ENCODE measurements around the gene ALPL. TPM values are rescaled to one million over a fixed set of nuclear protein-coding genes. Genes with fewer than 3 reads are reported as not detected.

ALPL gene
- polyA plus RNA-seq, 6 donors from 2014 or later, result 0.53 to 1.8 (median 0.66) TPM; not detected in 2

- Mint-ChIP-seq H3K9me3 (no peaks in the 10 kb centered on the region), H3K27ac (peak overlapping the region in 5 of 6 donors; percentile 3 to 89 (median 58)), H3K4me3 (peak overlapping the region in 7 of 8 donors; percentile 24 to 88 (median 61)), H3K27me3 (peaks cover 0 to 5% (median 0%) of the 10 kb centered on the region in 3 donors), H3K4me1 (peaks cover 24 to 65% (median 43%) of the 10 kb centered on the region in 3 donors), H3K36me3 (no peaks in the 10 kb centered on the region)
- ATAC-seq (ENCODE audit: low read depth in 2 of 2) (peak; percentile 51 to 66), DNase-seq (peak; percentile 39)
These were observed 15.6 kb downstream of the ALPL start for GRCh38 chr1:21524686-21525339.

- Mint-ChIP-seq H3K27ac (peak overlapping the region in 4 of 6 donors; percentile 1 to 84 (median 64)), H3K4me3 (peak overlapping the region in 7 of 8 donors; percentile 22 to 82 (median 44))
These were observed 16.1 kb downstream of the ALPL start for GRCh38 chr1:21525340-21525717.

GRCh38 chr1:21526441-21526840 is 17.2 kb downstream of the ALPL start:
- no peak for ATAC-seq (ENCODE audit: low read depth in 2 of 2)
- Mint-ChIP-seq H3K36me3 (no peaks in the 10 kb centered on the region), H3K9me3 (no peaks in the 10 kb centered on the region), H3K4me1 (peaks cover 21 to 50% (median 37%) of the 10 kb centered on the region in 3 donors), H3K4me3 (no peak overlapping the region), H3K27me3 (peaks cover 8 to 17% (median 13%) of the 10 kb centered on the region in 3 donors), H3K27ac (no peak overlapping the region)
- no peak for DNase-seq

More at GRCh38 chr1:21525340-21525717, 16.1 kb downstream of the ALPL start:
- Mint-ChIP-seq H3K4me1 (peaks cover 24 to 60% (median 43%) of the 10 kb centered on the region in 3 donors), H3K9me3 (no peaks in the 10 kb centered on the region), H3K36me3 (no peaks in the 10 kb centered on the region), H3K27me3 (peaks cover 3 to 10% (median 5%) of the 10 kb centered on the region in 3 donors)
- DNase-seq, result no peak
- no peak for ATAC-seq (ENCODE audit: low read depth in 2 of 2)

- DNase-seq (no peak), ATAC-seq (ENCODE audit: low read depth in 2 of 2) (no peak)
- Mint-ChIP-seq H3K36me3 (no peaks in the 10 kb centered on the region), H3K27me3 (peaks cover 21 to 41% (median 26%) of the 10 kb centered on the region in 3 donors), H3K4me3 (no peak overlapping the region), H3K9me3 (no peaks in the 10 kb centered on the region), H3K4me1 (peaks cover 4 to 24% (median 19%) of the 10 kb centered on the region in 3 donors), H3K27ac (no peak overlapping the region)
These were observed 21.3 kb downstream of the ALPL start for GRCh38 chr1:21530368-21531016.

- H3K4me1 Mint-ChIP-seq, result peaks cover 4 to 19% (median 14%) of the 10 kb centered on the region in 3 donors
- H3K27ac Mint-ChIP-seq, result peak overlapping the region in 1 of 6 donors; percentile 47
- no peak for ATAC-seq (ENCODE audit: low read depth in 2 of 2)
- no peak for DNase-seq
- no peaks in the 10 kb centered on the region for H3K9me3 Mint-ChIP-seq
- H3K4me3 Mint-ChIP-seq, result no peak overlapping the region
- H3K36me3 Mint-ChIP-seq, result no peaks in the 10 kb centered on the region
- H3K27me3 Mint-ChIP-seq, result peaks cover 21 to 43% (median 30%) of the 10 kb centered on the region in 3 donors
These were observed 22.0 kb downstream of the ALPL start for GRCh38 chr1:21531241-21531640.

GRCh38 chr1:21532496-21532895 is 23.3 kb downstream of the ALPL start:
- H3K27ac Mint-ChIP-seq, result no peak overlapping the region
- H3K4me3 Mint-ChIP-seq, result no peak overlapping the region
- peaks cover 21 to 52% (median 34%) of the 10 kb centered on the region in 3 donors for H3K27me3 Mint-ChIP-seq
- no peaks in the 10 kb centered on the region for H3K9me3 Mint-ChIP-seq
- H3K36me3 Mint-ChIP-seq, result no peaks in the 10 kb centered on the region
- H3K4me1 Mint-ChIP-seq, result peaks cover 4 to 12% (median 4%) of the 10 kb centered on the region in 3 donors
- no peak for DNase-seq
- ATAC-seq (ENCODE audit: low read depth in 2 of 2), result no peak

GRCh38 chr1:21532992-21533534 is 23.8 kb downstream of the ALPL start:
- Mint-ChIP-seq H3K4me3 (no peak overlapping the region), H3K36me3 (no peaks in the 10 kb centered on the region), H3K9me3 (no peaks in the 10 kb centered on the region)

GRCh38 chr1:21534146-21534545 is 24.9 kb downstream of the ALPL start:
- Mint-ChIP-seq H3K9me3 (no peaks in the 10 kb centered on the region), H3K27ac (peak overlapping the region in 1 of 6 donors; percentile 14), H3K4me3 (no peak overlapping the region)

More at GRCh38 chr1:21532992-21533534, 23.8 kb downstream of the ALPL start:
- Mint-ChIP-seq H3K27ac (no peak overlapping the region), H3K27me3 (peaks cover 25 to 57% (median 38%) of the 10 kb centered on the region in 3 donors), H3K4me1 (peaks cover 4 to 12% (median 4%) of the 10 kb centered on the region in 3 donors)
- DNase-seq (no peak), ATAC-seq (ENCODE audit: low read depth in 2 of 2) (no peak)

GRCh38 chr1:21534674-21535378 is 25.6 kb downstream of the ALPL start:
- Mint-ChIP-seq H3K4me3 (no peak overlapping the region), H3K27me3 (peaks cover 32 to 69% (median 52%) of the 10 kb centered on the region in 3 donors), H3K27ac (no peak overlapping the region), H3K36me3 (no peaks in the 10 kb centered on the region), H3K9me3 (no peaks in the 10 kb centered on the region), H3K4me1 (peaks cover 4 to 12% (median 4%) of the 10 kb centered on the region in 3 donors)
- DNase-seq (peak; percentile 41), ATAC-seq (ENCODE audit: low read depth in 2 of 2) (peak; percentile 56 to 76)

More at GRCh38 chr1:21534146-21534545, 24.9 kb downstream of the ALPL start:
- ATAC-seq (ENCODE audit: low read depth in 2 of 2) (no peak), DNase-seq (no peak)
- Mint-ChIP-seq H3K36me3 (no peaks in the 10 kb centered on the region), H3K4me1 (peaks cover 4 to 12% (median 4%) of the 10 kb centered on the region in 3 donors), H3K27me3 (peaks cover 30 to 68% (median 49%) of the 10 kb centered on the region in 3 donors)

GRCh38 chr1:21536218-21536617 is 27.0 kb downstream of the ALPL start:
- H3K27me3 Mint-ChIP-seq, result peaks cover 33 to 74% (median 56%) of the 10 kb centered on the region in 3 donors
- H3K4me1 Mint-ChIP-seq, result peaks cover 4 to 12% (median 4%) of the 10 kb centered on the region in 3 donors
- ATAC-seq (ENCODE audit: low read depth in 2 of 2), result no peak
- H3K27ac Mint-ChIP-seq, result peak overlapping the region in 1 of 6 donors; percentile 34
- H3K9me3 Mint-ChIP-seq, result no peaks in the 10 kb centered on the region
- no peak overlapping the region for H3K4me3 Mint-ChIP-seq
- no peaks in the 10 kb centered on the region for H3K36me3 Mint-ChIP-seq
- DNase-seq, result no peak

- H3K36me3 Mint-ChIP-seq, result no peaks in the 10 kb centered on the region
- no peak overlapping the region for H3K4me3 Mint-ChIP-seq
- peaks cover 37 to 62% (median 45%) of the 10 kb centered on the region in 3 donors for H3K27me3 Mint-ChIP-seq
- H3K27ac Mint-ChIP-seq, result no peak overlapping the region
- DNase-seq, result no peak
- H3K9me3 Mint-ChIP-seq, result no peaks in the 10 kb centered on the region
- ATAC-seq (ENCODE audit: low read depth in 2 of 2), result no peak
- H3K4me1 Mint-ChIP-seq, result peaks cover 4 to 12% (median 4%) of the 10 kb centered on the region in 3 donors
These were observed 28.3 kb downstream of the ALPL start for GRCh38 chr1:21537511-21537931.

GRCh38 chr1:21537932-21538630 is 28.9 kb downstream of the ALPL start:
- Mint-ChIP-seq H3K27me3 (peaks cover 37 to 58% (median 43%) of the 10 kb centered on the region in 3 donors), H3K4me3 (no peak overlapping the region), H3K36me3 (no peaks in the 10 kb centered on the region), H3K27ac (no peak overlapping the region), H3K9me3 (no peaks in the 10 kb centered on the region), H3K4me1 (peaks cover 4 to 12% (median 4%) of the 10 kb centered on the region in 3 donors)
- DNase-seq (no peak), ATAC-seq (ENCODE audit: low read depth in 2 of 2) (no peak)
